Suprapubic skin (tissue), 4 donors: Measurements from ENCODE around the gene PRMT1. TPM values are rescaled to one million over a fixed set of nuclear protein-coding genes. Genes with fewer than 3 reads are reported as not detected.

Source experiments
- DNase-seq, 2 donors: peaks; one replicate each; pipeline ENCODE4 v3.0.0-alpha.2; 2019; ENCODE audit warnings: low spot score in 2 of 2
- H3K27ac ChIP-seq: fragments of 200-600 bp; sonication (generic); one replicate; pipeline ENCODE4 v1.5.1; 2019
- H3K27me3 ChIP-seq: fragments of 200-600 bp; sonication (generic); one replicate; pipeline ENCODE4 v1.5.1; 2019
- H3K36me3 ChIP-seq: fragments of 200-600 bp; sonication (generic); one replicate; pipeline ENCODE4 v1.5.1; 2019
- H3K4me1 ChIP-seq: fragments of 200-600 bp; sonication (generic); one replicate; pipeline ENCODE4 v1.5.1; 2019
- H3K4me3 ChIP-seq: fragments of 200-600 bp; sonication (generic); one replicate; pipeline ENCODE4 v1.5.1; 2019; ENCODE audit warnings: mild to moderate bottlenecking
- H3K9me3 ChIP-seq: fragments of 200-600 bp; sonication (generic); one replicate; pipeline ENCODE4 v1.5.1; 2019
- CTCF ChIP-seq, 2 donors: fragments of 200-600 bp in 1 of 2; fragments of 450-650 bp in 1 of 2; sonication (generic) in 1 of 2; IDR thresholded peaks; one replicate each; pipeline ENCODE4 v1.5.1; 2016 to 2019; ENCODE audit warnings: antibody characterized with exemption in 2 of 2, mild to moderate bottlenecking in 1 of 2, moderate library complexity in 1 of 2
- EP300 ChIP-seq: sonication (generic); formaldehyde crosslinking; IDR thresholded peaks from one replicate; pipeline ENCODE4 v1.6.1; 2017; ENCODE audit warnings: antibody characterized with exemption
- POLR2A ChIP-seq, 2 donors: fragments of 450-650 bp; IDR thresholded peaks; one replicate each; pipeline ENCODE4 v1.6.1; 2017; ENCODE audit warnings: antibody characterized with exemption in 2 of 2, mild to moderate bottlenecking in 2 of 2, moderate library complexity in 2 of 2
- POLR2AphosphoS5 ChIP-seq, 3 donors: sonication (generic); formaldehyde crosslinking; IDR thresholded peaks; one replicate each; pipeline ENCODE4 v1.6.1; 2017; ENCODE audit warnings: antibody characterized with exemption in 3 of 3
- WGBS: methylation state at CpG from one replicate; pipeline ENCODE4 v1.1.5; 2018; 5-methylcytosine and 5-hydroxymethylcytosine counted together
- total RNA-seq, 4 donors: library from RNA; depleted of rRNA; stranded (reverse); fragments of >200 nt; gene quantifications; one replicate each; pipeline ENCODE4 v1.1.0, GENCODE V29; 2016

Gene PRMT1
- total RNA-seq, 4 donors from 2014 or later: 101 to 142 (median 112) TPM

- 50% methylated on average over 19 of the region's 23 CpGs for WGBS
- Histone ChIP-seq H3K27ac (no peak overlapping the region), H3K36me3 (peaks cover 57% of the 10 kb centered on the region), H3K27me3 (no peaks in the 10 kb centered on the region), H3K4me3 (no peak overlapping the region), H3K9me3 (no peaks in the 10 kb centered on the region), H3K4me1 (peaks cover 21% of the 10 kb centered on the region)
- TF ChIP-seq CTCF (IDR thresholded peaks at IDR 0.05) (no peak), POLR2A (IDR thresholded peaks at IDR 0.05) (no peak), POLR2AphosphoS5 (IDR thresholded peaks at IDR 0.05) (no peak), EP300 (no peak)
- DNase-seq: peak in 1 of 2 donors; percentile 66
These were observed 8.8 kb downstream of the PRMT1 start for GRCh38 chr19:49685845-49686332.

GRCh38 chr19:49686503-49687088 is 9.5 kb downstream of the PRMT1 start:
- Histone ChIP-seq H3K4me1 (peaks cover 26% of the 10 kb centered on the region), H3K27ac (no peak overlapping the region), H3K9me3 (no peaks in the 10 kb centered on the region), H3K27me3 (no peaks in the 10 kb centered on the region), H3K4me3 (no peak overlapping the region), H3K36me3 (peaks cover 55% of the 10 kb centered on the region)
- no peak for TF ChIP-seq CTCF (IDR thresholded peaks at IDR 0.05)
- peak in 1 of 2 donors; percentile 69 for DNase-seq
- 89% methylated on average over 3 of the region's 27 CpGs for WGBS

GRCh38 chr19:49687150-49687549 is 10.1 kb downstream of the PRMT1 start:
- Histone ChIP-seq H3K27ac (no peak overlapping the region), H3K4me1 (peaks cover 27% of the 10 kb centered on the region), H3K4me3 (no peak overlapping the region), H3K27me3 (no peaks in the 10 kb centered on the region), H3K9me3 (no peaks in the 10 kb centered on the region), H3K36me3 (peaks cover 49% of the 10 kb centered on the region)
- TF ChIP-seq POLR2AphosphoS5 (IDR thresholded peaks at IDR 0.05) (no peak), CTCF (IDR thresholded peaks at IDR 0.05) (no peak), EP300 (no peak), POLR2A (IDR thresholded peaks at IDR 0.05) (no peak)
- no peak for DNase-seq
- 82% methylated on average over 6 of the region's 12 CpGs for WGBS

GRCh38 chr19:49687566-49688316 is 10.7 kb downstream of the PRMT1 start:
- Histone ChIP-seq H3K27me3 (no peaks in the 10 kb centered on the region), H3K4me3 (peak overlapping the region; percentile 7), H3K27ac (peak overlapping the region; percentile 31), H3K36me3 (peaks cover 44% of the 10 kb centered on the region), H3K4me1 (peaks cover 27% of the 10 kb centered on the region), H3K9me3 (no peaks in the 10 kb centered on the region)
- TF ChIP-seq CTCF (IDR thresholded peaks at IDR 0.05) (no peak), POLR2A (IDR thresholded peaks at IDR 0.05) (no peak), POLR2AphosphoS5 (IDR thresholded peaks at IDR 0.05) (no peak), EP300 (no peak)
- DNase-seq: peak in 1 of 2 donors; percentile 72
- 70% methylated on average over 23 of the region's 26 CpGs for WGBS

GRCh38 chr19:49688531-49689132 is 11.6 kb downstream of the PRMT1 start:
- H3K4me3 ChIP-seq: peak overlapping the region; percentile 57
- no peak for TF ChIP-seq EP300
- no peak for TF ChIP-seq POLR2A (IDR thresholded peaks at IDR 0.05)
- TF ChIP-seq CTCF (IDR thresholded peaks at IDR 0.05): no peak
- TF ChIP-seq POLR2AphosphoS5 (IDR thresholded peaks at IDR 0.05): no peak
- peaks cover 27% of the 10 kb centered on the region for H3K4me1 ChIP-seq
- H3K36me3 ChIP-seq: peaks cover 35% of the 10 kb centered on the region
- H3K27ac ChIP-seq: peak overlapping the region; percentile 31
- 79% methylated on average over 10 of the region's 12 CpGs for WGBS
- H3K27me3 ChIP-seq: no peaks in the 10 kb centered on the region
- no peaks in the 10 kb centered on the region for H3K9me3 ChIP-seq
- peak in 1 of 2 donors; percentile 76 for DNase-seq
